BJ (cell line): ENCODE results near the gene CAMK1. TPM values are rescaled to one million over a fixed set of nuclear protein-coding genes. Genes with fewer than 3 reads are reported as not detected.

Experiments
- CTCF ChIA-PET: fragments of 350-600 bp; formaldehyde crosslinking; extraction: SDS; loops from one replicate; lab custom pipeline; 2021; ENCODE audit warnings: antibody characterized with exemption, inconsistent platforms; lab: Yijun Ruan, JAX
- POLR2A ChIA-PET: fragments of 300-600 bp; sonication (Branson Sonifier 250); formaldehyde crosslinking; extraction: SDS; loops from one replicate; lab custom pipeline; 2021; ENCODE audit warnings: antibody characterized with exemption; lab: Charles Lee
- DNase-seq: peaks from one replicate; pipeline ENCODE4 v3.0.0-alpha.2; 2011; ENCODE audit warnings: low read depth
- H3K27me3 ChIP-seq: 2 replicates; pipeline ENCODE4 v1.6.0; 2011; ENCODE audit warnings: low read length; ENCODE audit not compliant: control insufficient read depth, insufficient read depth
- H3K36me3 ChIP-seq: 2 replicates; pipeline ENCODE4 v1.5.1; 2011; ENCODE audit warnings: low read length; ENCODE audit not compliant: control insufficient read depth, insufficient read depth
- H3K4me3 ChIP-seq: 2 replicates; pipeline ENCODE4 v1.5.1; 2011; ENCODE audit warnings: low read depth, mild to moderate bottlenecking, control low read depth, low read length
- CTCF ChIP-seq: IDR thresholded peaks from 2 replicates; pipeline ENCODE4 v1.5.1; 2011; ENCODE audit warnings: low read depth, mild to moderate bottlenecking, control low read depth, inconsistent platforms, low read length, moderate library complexity; ENCODE audit not compliant: insufficient read depth
- polyA minus RNA-seq: library from RNA; depleted of rRNA, polyadenylated mRNA; stranded (reverse); fragments of >200 nt; gene quantifications from 2 replicates; pipeline ENCODE4 v1.2.3, GENCODE V29; 2011; rRNA and poly(A)+ RNA removed
- polyA plus RNA-seq: library from polyadenylated mRNA; depleted of rRNA; stranded (reverse); fragments of >200 nt; gene quantifications from 2 replicates; pipeline ENCODE4 v1.2.3, GENCODE V29; 2011; rRNA removed

Gene CAMK1
- 21.6 and 32.6 TPM in 2 replicates for polyA plus RNA-seq
- polyA minus RNA-seq = 7.5 and 8.7 TPM in 2 replicates

GRCh38 chr3:9769426-9770275 is at the start of gene CAMK1:
Gene CAMK1, minus strand, starts transcription at chr3:9769947. Its CDS starts 2,198 bp downstream, at chr3:9767749.
- CTCF ChIA-PET = interaction anchor here (0.6 kb wide), 1 partner anchor 16 kb away, joined by 4 read pairs; no protein-coding TSS in a partner anchor
- Histone ChIP-seq H3K4me3 (peak within 1 kb of the TSS; percentile 69), H3K36me3 (peaks cover 2% of the 10 kb centered on the region), H3K27me3 (no peaks in the 10 kb centered on the region)
- POLR2A ChIA-PET = interaction anchor here (0.5 to 0.6 kb wide), 2 partner anchors 9 to 54 kb away, joined by 3 to 8 read pairs; no protein-coding TSS in a partner anchor
- DNase-seq = peak; percentile 8
- no peak for TF ChIP-seq CTCF

- POLR2A ChIA-PET = no interaction called here
- H3K4me3 ChIP-seq = no peak overlapping the region
- peaks cover 3% of the 10 kb centered on the region for H3K36me3 ChIP-seq
- TF ChIP-seq CTCF = no peak
- CTCF ChIA-PET = interaction anchor here (1.5 kb wide), 1 partner anchor 114 kb away, joined by 4 read pairs; the partner anchor contains the start of gene CRELD1
- no peak for DNase-seq
- H3K27me3 ChIP-seq = no peaks in the 10 kb centered on the region
Observed at GRCh38 chr3:9818666-9819335, 49.1 kb upstream of the CAMK1 start.

- CTCF ChIA-PET = no interaction called here
- TF ChIP-seq CTCF = no peak
- H3K27me3 ChIP-seq = no peaks in the 10 kb centered on the region
- POLR2A ChIA-PET = no interaction called here
- no peak overlapping the region for H3K4me3 ChIP-seq
- H3K36me3 ChIP-seq = peaks cover 7% of the 10 kb centered on the region
- DNase-seq = no peak
Observed at GRCh38 chr3:9817436-9817835, 47.7 kb upstream of the CAMK1 start.

- H3K27me3 ChIP-seq = no peaks in the 10 kb centered on the region
- no peak for DNase-seq
- H3K4me3 ChIP-seq = no peak overlapping the region
- no peak for TF ChIP-seq CTCF
- peaks cover 7% of the 10 kb centered on the region for H3K36me3 ChIP-seq
- ChIA-PET POLR2A (no interaction called here), CTCF (no interaction called here)
Observed at GRCh38 chr3:9815986-9816385, 46.2 kb upstream of the CAMK1 start.
